Thyroid gland (tissue), 4 donors: Measurements from ENCODE around the gene BTBD9. TPM values are rescaled to one million over a fixed set of nuclear protein-coding genes. Genes with fewer than 3 reads are reported as not detected.
"Not testable (repeated sequence)": the region's sequence is repeated elsewhere in the genome, so short reads cannot be mapped to it uniquely, and the experiment has no call there.

ENCODE experiments used
- DNase-seq, 2 donors: peaks; one replicate each; pipeline ENCODE4 v3.0.0-alpha.2; 2019
- H3K27ac ChIP-seq, 3 donors: fragments of 200-600 bp; sonication (generic); 1 replicate in 2 of 3; 2 replicates in 1 of 3; pipeline ENCODE4 v1.5.1; 2016 to 2019; ENCODE audit warnings: mild to moderate bottlenecking in 1 of 3, moderate library complexity in 1 of 3
- H3K27me3 ChIP-seq: fragments of 200-600 bp; sonication (generic); one replicate; pipeline ENCODE4 v1.5.1; 2019
- H3K36me3 ChIP-seq, 2 donors: fragments of 200-600 bp; sonication (generic); one replicate each; pipeline ENCODE4 v1.5.1; 2016 to 2019
- H3K4me1 ChIP-seq, 2 donors: fragments of 200-600 bp; sonication (generic); one replicate each; pipeline ENCODE4 v1.5.1; 2017 to 2019
- H3K4me3 ChIP-seq, 3 donors: fragments of 200-600 bp; sonication (generic); replicated peaks in 1 of 3; 1 replicate in 2 of 3; 2 replicates in 1 of 3; pipeline ENCODE4 v1.5.1; 2016; ENCODE audit warnings: mild to moderate bottlenecking in 1 of 3
- H3K9me3 ChIP-seq: fragments of 200-600 bp; sonication (generic); one replicate; pipeline ENCODE4 v1.5.1; 2017
- CTCF ChIP-seq, 6 experiments: fragments of 200-600 bp in 3 of 6; fragments of 450-650 bp in 3 of 6; sonication (generic) in 3 of 6; IDR thresholded peaks; one replicate each; pipeline ENCODE4 v1.5.1; 2016 to 2019; ENCODE audit warnings: antibody characterized with exemption in 6 of 6, mild to moderate bottlenecking in 2 of 6, inconsistent platforms in 1 of 6, moderate library complexity in 1 of 6
- POLR2A ChIP-seq, 2 donors: fragments of 450-650 bp; IDR thresholded peaks; one replicate each; pipeline ENCODE4 v1.6.1; 2017; ENCODE audit warnings: antibody characterized with exemption in 2 of 2, mild to moderate bottlenecking in 2 of 2, moderate library complexity in 1 of 2
- WGBS, 2 donors: methylation state at CpG; one replicate each; pipeline ENCODE4 v1.1.5; 2017; 5-methylcytosine and 5-hydroxymethylcytosine counted together
- intact Hi-C: fragments of 100-400 bp; cut with DNase I; formaldehyde crosslinking; loops from one replicate; pipeline ENCODE4 v1.15.1; 2023
- total RNA-seq, 4 donors: library from RNA; depleted of rRNA; stranded (reverse); fragments of >200 nt; gene quantifications; one replicate each; pipeline ENCODE4 v1.2.3, GENCODE V29; 2016

The BTBD9 gene
- total RNA-seq, 4 donors from 2014 or later = 17.3 to 32.0 (median 27.4) TPM

DNA sequence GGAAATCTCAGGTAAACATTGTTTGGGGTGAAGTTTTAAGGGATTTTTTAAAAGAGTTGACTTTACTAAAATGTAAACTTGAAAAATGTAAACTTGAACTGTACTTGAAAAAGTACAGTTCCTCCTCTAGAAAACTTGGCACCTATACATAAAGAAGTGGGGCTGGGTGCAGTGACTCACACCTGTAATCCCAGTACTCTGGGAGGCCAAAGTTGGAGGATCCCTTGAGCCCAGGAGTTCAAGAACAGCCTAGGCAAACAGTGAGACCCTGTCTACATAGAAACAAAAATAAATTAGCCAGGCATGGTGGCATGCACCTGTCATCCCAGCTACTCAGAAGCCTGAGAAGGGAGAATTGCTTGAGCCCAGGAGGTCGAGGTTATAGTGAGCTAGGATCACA is 7.2 kb downstream of the BTBD9 start:
- TF ChIP-seq POLR2A (IDR thresholded peaks at IDR 0.05) (no peak), CTCF (IDR thresholded peaks at IDR 0.05) (no peak)
- H3K27ac ChIP-seq = no peak overlapping the region
- no peak overlapping the region for H3K4me3 ChIP-seq
- H3K27me3 ChIP-seq = no peaks in the 10 kb centered on the region
- intact Hi-C loops = no loop called here
- no peaks in the 10 kb centered on the region for H3K4me1 ChIP-seq
- WGBS, 2 donors = 71 to 73% methylated on average over 1 of the region's 1 CpG
- DNase-seq = no peak
- H3K9me3 ChIP-seq = no peaks in the 10 kb centered on the region
- H3K36me3 ChIP-seq = no peaks in the 10 kb centered on the region

DNA sequence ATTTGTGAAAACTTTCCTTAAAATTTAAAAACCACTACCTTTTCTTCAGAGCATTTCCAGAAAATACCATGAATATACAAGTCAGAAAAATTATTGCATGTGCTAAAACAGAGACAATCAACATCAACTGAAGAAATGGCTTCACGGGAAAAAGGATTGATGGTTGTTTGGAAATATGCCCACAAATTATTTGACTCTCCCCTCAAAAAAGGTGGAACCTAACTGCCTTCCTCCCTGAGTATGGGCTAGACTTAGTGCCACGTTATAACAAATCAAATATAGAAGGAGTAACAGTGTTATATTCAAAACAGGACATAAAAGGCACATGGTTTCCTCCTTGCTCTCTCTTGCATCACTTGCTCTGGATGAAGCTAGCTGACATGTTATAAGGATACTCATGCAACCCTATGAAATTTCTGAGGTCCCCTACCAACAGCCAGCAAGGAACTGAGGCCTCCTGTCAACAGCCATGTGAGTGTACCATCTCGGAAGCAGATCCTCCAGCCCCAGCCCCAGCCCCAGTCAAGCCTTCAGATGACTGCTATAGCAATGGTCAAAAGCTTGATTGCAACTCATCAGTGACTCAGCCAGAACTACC is 8.4 kb downstream of the BTBD9 start:
- Histone ChIP-seq H3K36me3 (no peaks in the 10 kb centered on the region), H3K9me3 (no peaks in the 10 kb centered on the region), H3K27ac (no peak overlapping the region), H3K4me1 (no peaks in the 10 kb centered on the region), H3K27me3 (no peaks in the 10 kb centered on the region), H3K4me3 (no peak overlapping the region)
- DNase-seq = no peak
- intact Hi-C loops = no loop called here
- no peak for TF ChIP-seq CTCF (IDR thresholded peaks at IDR 0.05)
- no peak for TF ChIP-seq POLR2A (IDR thresholded peaks at IDR 0.05)
- WGBS, 2 donors = 90 to 97% methylated on average over 3 of the region's 3 CpGs

DNA sequence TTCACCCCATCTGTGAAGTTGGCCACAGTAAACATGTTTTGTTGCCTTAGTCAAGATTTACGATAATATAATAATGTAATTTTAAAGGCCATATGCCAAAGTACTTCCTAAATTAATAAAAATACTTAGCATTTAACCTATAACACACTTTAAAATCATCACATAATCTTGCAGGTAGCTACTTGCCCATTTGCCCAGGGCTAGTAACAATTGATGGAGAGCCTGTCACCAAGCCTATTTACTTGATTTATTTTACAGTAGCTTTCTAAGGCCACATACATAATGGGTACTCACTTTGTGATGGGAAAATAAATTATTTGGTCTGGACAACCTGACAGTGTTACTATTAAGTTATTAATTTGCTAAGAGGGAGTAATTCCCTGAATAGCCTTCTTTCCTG is 14.5 kb downstream of the BTBD9 start:
- H3K36me3 ChIP-seq = no peaks in the 10 kb centered on the region
- intact Hi-C loops = no loop called here
- WGBS, 2 donors = 96% methylated on average over 1 of the region's 1 CpG
- no peak overlapping the region for H3K27ac ChIP-seq
- no peak for TF ChIP-seq CTCF (IDR thresholded peaks at IDR 0.05)
- no peak for TF ChIP-seq POLR2A (IDR thresholded peaks at IDR 0.05)
- no peaks in the 10 kb centered on the region for H3K9me3 ChIP-seq
- DNase-seq = no peak
- H3K4me3 ChIP-seq = no peak overlapping the region
- H3K27me3 ChIP-seq = no peaks in the 10 kb centered on the region
- H3K4me1 ChIP-seq = no peaks in the 10 kb centered on the region

DNA sequence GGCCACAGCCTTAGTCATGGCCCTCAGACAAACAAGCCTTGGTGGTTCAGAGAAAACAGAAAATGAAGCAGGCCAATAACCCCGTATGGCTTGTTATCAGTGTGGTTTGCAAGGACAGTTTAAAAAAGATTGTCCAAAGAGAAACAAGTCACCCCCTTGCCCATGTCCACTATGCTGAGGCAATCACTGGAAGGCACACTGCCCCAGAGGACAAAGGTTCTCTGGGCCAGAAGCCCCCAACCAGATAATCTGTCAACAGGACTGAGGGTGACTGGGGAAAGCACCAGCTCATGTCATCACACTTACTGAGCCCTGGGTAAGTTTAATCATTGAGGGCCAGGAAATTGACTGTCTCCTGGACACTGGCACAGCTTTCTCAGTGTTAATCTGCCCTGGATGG is 20.4 kb downstream of the BTBD9 start:
- H3K27me3 ChIP-seq, H3K36me3 ChIP-seq, H3K4me3 ChIP-seq, intact Hi-C loops, H3K27ac ChIP-seq, H3K9me3 ChIP-seq, DNase-seq, H3K4me1 ChIP-seq: not testable (repeated sequence)
- WGBS, 2 donors = 92 to 93% methylated on average over 1 of the region's 1 CpG

DNA sequence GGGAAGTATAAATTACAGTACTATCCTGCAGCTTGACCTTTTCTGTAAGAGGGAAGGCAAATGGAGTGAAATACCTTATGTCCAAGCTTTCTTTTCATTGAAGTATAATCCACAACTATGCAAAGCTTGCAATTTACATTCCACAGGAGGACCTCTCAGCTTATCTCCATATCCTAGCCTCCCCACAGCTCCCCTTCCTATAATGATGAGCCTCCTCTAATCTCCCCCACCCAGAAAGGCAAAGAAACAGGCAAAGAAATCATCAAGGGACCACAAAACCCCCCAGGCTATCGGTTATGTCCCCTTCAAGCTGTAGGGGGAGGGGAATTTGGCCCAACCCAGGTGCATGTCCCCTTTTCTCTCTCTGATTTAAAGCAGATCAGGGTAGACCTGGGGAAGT is 21.4 kb downstream of the BTBD9 start:
- not testable (repeated sequence) for DNase-seq
- WGBS, 2 donors = 90 to 100% methylated on average over 1 of the region's 1 CpG

DNA sequence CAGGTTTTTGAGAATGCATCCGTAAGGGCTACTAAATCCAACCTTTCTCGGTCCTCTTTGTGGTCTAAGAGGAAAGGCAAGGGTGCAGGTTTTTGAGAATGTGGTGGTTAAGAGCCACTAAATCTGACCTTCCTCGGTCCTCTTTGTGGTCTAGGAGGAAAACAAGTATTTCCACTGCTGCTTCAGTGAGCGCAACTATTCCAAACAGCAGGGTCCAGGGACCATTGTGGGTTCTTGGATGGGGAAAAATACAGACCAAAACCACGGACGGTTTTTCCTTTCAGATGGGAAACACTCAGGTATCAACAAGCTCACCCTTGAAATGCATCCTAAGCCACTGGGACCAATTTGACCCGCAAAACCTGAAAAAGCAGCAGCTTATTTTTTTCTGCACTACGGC is 21.9 kb downstream of the BTBD9 start:
- no peaks in the 10 kb centered on the region for H3K36me3 ChIP-seq

More for the DNA sequence above, 21.4 kb downstream of the BTBD9 start:
- H3K27me3 ChIP-seq, H3K27ac ChIP-seq, H3K4me1 ChIP-seq, H3K36me3 ChIP-seq, H3K9me3 ChIP-seq, intact Hi-C loops, H3K4me3 ChIP-seq: not testable (repeated sequence)

More for the DNA sequence above, 21.9 kb downstream of the BTBD9 start:
- Histone ChIP-seq H3K4me3 (no peak overlapping the region), H3K27ac (no peak overlapping the region), H3K27me3 (no peaks in the 10 kb centered on the region), H3K4me1 (no peaks in the 10 kb centered on the region), H3K9me3 (no peaks in the 10 kb centered on the region)
- intact Hi-C loops = no loop called here
- no peak for TF ChIP-seq POLR2A (IDR thresholded peaks at IDR 0.05)
- TF ChIP-seq CTCF (IDR thresholded peaks at IDR 0.05) = no peak
- DNase-seq = no peak
- 93 to 95% methylated on average over 8 of the region's 8 CpGs for WGBS, 2 donors
